B cell (primary cell): ENCODE results near the gene ACP5. TPM values are rescaled to one million over a fixed set of nuclear protein-coding genes. Genes with fewer than 3 reads are reported as not detected.

ENCODE experiments used
- ATAC-seq: fragments of 200-7000 bp; cut with Tn5 transposase; one replicate; pipeline ENCODE4 v1.10.0; 2021; ENCODE audit warnings: low read depth, mild to moderate bottlenecking, moderate number of reproducible peaks, moderate library complexity
- CTCF ChIA-PET: fragments of 350-600 bp; sonication (Branson Sonifier 250); formaldehyde crosslinking; loops from one replicate; lab custom pipeline; 2021; ENCODE audit warnings: antibody characterized with exemption, inconsistent platforms; lab: Charles Lee
- POLR2A ChIA-PET: fragments of 350-600 bp; sonication (Branson Sonifier 250); formaldehyde crosslinking; loops from one replicate; lab custom pipeline; 2021; ENCODE audit warnings: antibody characterized with exemption; lab: Charles Lee
- DNase-seq: peaks from one replicate; pipeline ENCODE4 v3.0.0; 2013
- H2AFZ ChIP-seq: 2 replicates; pipeline ENCODE4 v1.6.1; 2012; ENCODE audit warnings: mild to moderate bottlenecking, low read depth, low read length; ENCODE audit not compliant: insufficient read depth, poor library complexity, severe bottlenecking
- H3K27ac ChIP-seq, 2 donors: 1 replicate in 1 of 2; 2 replicates in 1 of 2; pipeline ENCODE4 v1.5.1; 2012 to 2013; ENCODE audit warnings: low read length in 2 of 2, mild to moderate bottlenecking in 2 of 2, moderate library complexity in 1 of 2
- H3K27me3 ChIP-seq, 4 experiments: fragments of 200-600 bp in 1 of 4; sonication (generic) in 1 of 4; replicated peaks in 1 of 4; 1 replicate in 2 of 4; 2 replicates in 2 of 4; pipeline versions ENCODE4 v1.6.1 to v1.7.0; 2013 to 2016; ENCODE audit warnings: low read length in 3 of 4, mild to moderate bottlenecking in 2 of 4, mixed read lengths in 1 of 4, moderate library complexity in 1 of 4; ENCODE audit not compliant: insufficient read depth in 4 of 4, control insufficient read depth in 3 of 4; ENCODE audit errors: control extremely low read depth in 1 of 4
- H3K36me3 ChIP-seq, 2 experiments: replicated peaks in 1 of 2; 1 replicate in 1 of 2; 2 replicates in 1 of 2; pipeline versions ENCODE4 v1.6.1 to v1.7.1; 2013; ENCODE audit warnings: low read length in 1 of 2; ENCODE audit not compliant: insufficient read depth in 2 of 2, control insufficient read depth in 1 of 2; ENCODE audit errors: control extremely low read depth in 1 of 2, extremely low read depth in 1 of 2
- H3K4me1 ChIP-seq, 2 donors: fragments of 200-600 bp in 1 of 2; sonication (generic) in 1 of 2; 1 replicate in 1 of 2; 2 replicates in 1 of 2; pipeline versions ENCODE4 v1.5.1 to v1.6.1; 2013 to 2017; ENCODE audit warnings: low read length in 2 of 2; ENCODE audit not compliant: control insufficient read depth in 2 of 2, insufficient read depth in 2 of 2
- H3K4me2 ChIP-seq: replicated peaks from 2 replicates; pipeline ENCODE3; 2012; ENCODE audit warnings: mild to moderate bottlenecking, low read depth, low read length; ENCODE audit not compliant: poor library complexity, severe bottlenecking
- H3K4me3 ChIP-seq, 5 experiments: fragments of 200-600 bp in 1 of 5; sonication (generic) in 1 of 5; 1 replicate in 3 of 5; 2 replicates in 2 of 5; pipeline versions ENCODE4 v1.5.1 to v1.7.0; 2011 to 2016; ENCODE audit warnings: low read length in 4 of 5, mild to moderate bottlenecking in 4 of 5, low read depth in 2 of 5, control low read depth in 1 of 5, moderate library complexity in 1 of 5; ENCODE audit not compliant: insufficient read depth in 1 of 5; ENCODE audit errors: control extremely low read depth in 1 of 5, extremely low read depth in 1 of 5
- H3K79me2 ChIP-seq: fragments of 200-600 bp; sonication (generic); one replicate; pipeline ENCODE4 v1.6.0; 2016; ENCODE audit warnings: low read length; ENCODE audit not compliant: control insufficient read depth, insufficient read depth
- H3K9ac ChIP-seq: fragments of 200-600 bp; sonication (generic); 2 replicates; pipeline ENCODE4 v1.6.1; 2017; ENCODE audit warnings: mild to moderate bottlenecking, low read length, moderate library complexity
- H3K9me3 ChIP-seq, 3 donors: one replicate each; pipeline versions ENCODE4 v1.6.1 to v1.7.1; 2013; ENCODE audit warnings: low read length in 2 of 3; ENCODE audit not compliant: control insufficient read depth in 2 of 3, insufficient read depth in 1 of 3; ENCODE audit errors: control extremely low read depth in 1 of 3
- H4K20me1 ChIP-seq: 2 replicates; pipeline ENCODE4 v1.6.0; 2012; ENCODE audit warnings: mild to moderate bottlenecking, low read length; ENCODE audit not compliant: insufficient read depth, control insufficient read depth, poor library complexity, severe bottlenecking
- H3K27ac Mint-ChIP-seq: one replicate; pipeline ENCODE4 v1.8.0; 2021; ENCODE audit warnings: mixed read lengths
- H3K27me3 Mint-ChIP-seq: one replicate; pipeline ENCODE4 v1.8.0; 2021; ENCODE audit warnings: mixed read lengths
- H3K4me1 Mint-ChIP-seq: one replicate; pipeline ENCODE4 v1.8.0; 2021; ENCODE audit warnings: mixed read lengths
- H3K4me3 Mint-ChIP-seq: one replicate; pipeline ENCODE4 v1.8.0; 2021; ENCODE audit warnings: mixed read lengths
- H3K9me3 Mint-ChIP-seq: one replicate; pipeline ENCODE4 v1.8.0; 2022; ENCODE audit warnings: mixed read lengths; ENCODE audit not compliant: insufficient read depth
- CTCF ChIP-seq: fragments of 200-600 bp; IDR thresholded peaks from one replicate; pipeline ENCODE4 v1.8.0; 2022; ENCODE audit warnings: antibody characterized with exemption, mild to moderate bottlenecking
- EZH2 ChIP-seq: IDR thresholded peaks from 2 replicates; pipeline ENCODE4 v1.6.1; 2012; ENCODE audit warnings: borderline replicate concordance, low read depth, mild to moderate bottlenecking, moderate library complexity, low read length; ENCODE audit not compliant: insufficient read depth, poor library complexity, severe bottlenecking
- WGBS: methylation state at CpG from one replicate; pipeline ENCODE4 v1.1.5; 2013; ENCODE audit warnings: missing lambda C conversion rate; ENCODE audit not compliant: insufficient coverage; 5-methylcytosine and 5-hydroxymethylcytosine counted together
- intact Hi-C: fragments of 100-400 bp; cut with micrococcal nuclease; formaldehyde crosslinking; loops from one replicate; pipeline ENCODE4 v1.10.0; 2022
- polyA plus RNA-seq: library from polyadenylated mRNA; depleted of rRNA; stranded (reverse); fragments of >200 nt; gene quantifications from 2 replicates; pipeline ENCODE4 v1.2.3, GENCODE V29; 2012
- total RNA-seq, 2 donors: library from RNA; stranded (reverse); fragments of 120-200 nt in 1 of 2; gene quantifications; 1 replicate in 1 of 2; 2 replicates in 1 of 2; pipeline versions ENCODE4 v1.2.3 to v1.2.4, GENCODE V29; 2013 to 2022

Gene ACP5
- total and polyA plus RNA-seq, 2 donors (not counting 1 experiment from before 2014, with no cell fraction given), result 151 to 169 TPM

DNA sequence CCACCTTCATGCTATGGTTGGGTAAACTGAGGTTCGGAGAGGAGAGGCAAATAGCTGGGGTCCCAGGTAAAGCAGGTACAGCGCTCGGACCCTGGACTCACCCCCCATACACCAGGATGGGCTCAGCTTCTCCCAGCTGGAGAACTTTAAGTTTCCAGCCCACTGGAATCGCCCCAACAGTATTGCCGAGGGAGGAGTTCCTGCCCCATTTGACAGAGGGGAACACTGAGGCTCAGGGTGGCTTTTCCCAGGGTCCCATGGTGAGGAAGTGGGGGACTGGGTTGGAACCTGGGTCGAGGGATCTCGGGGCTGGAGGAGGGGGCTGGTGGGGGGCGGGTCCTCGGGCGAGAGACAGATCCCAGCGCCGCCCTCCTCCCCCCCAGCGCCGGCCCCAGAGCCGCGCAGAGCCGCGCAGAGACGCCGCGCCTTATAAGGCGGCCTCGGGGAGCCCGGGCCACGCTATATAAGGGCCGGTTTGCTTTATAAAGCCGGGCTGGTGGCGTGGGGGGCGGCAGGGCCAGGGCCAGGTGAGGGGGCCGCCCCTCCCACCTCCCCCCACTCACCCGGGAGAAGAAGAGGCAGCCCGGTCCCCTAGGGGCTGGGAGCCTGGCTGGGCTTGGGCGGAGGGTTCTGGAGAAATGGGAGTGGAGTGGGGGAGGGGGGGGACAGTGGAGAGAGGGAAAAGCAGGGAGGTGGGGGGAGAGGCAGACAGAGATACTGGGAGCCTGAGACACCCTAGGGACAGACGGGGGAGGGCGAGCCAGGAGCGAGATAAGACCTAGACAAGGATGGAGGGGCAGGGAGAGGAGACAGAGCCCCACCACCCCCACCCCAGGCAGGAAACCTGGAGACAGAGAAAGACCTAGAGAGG lies 37.7 kb downstream of the ACP5 start:
- Histone ChIP-seq H3K4me1 (peaks cover 20 to 27% of the 10 kb centered on the region in 2 donors), H3K27ac (no peak overlapping the region), H3K4me2 (peak overlapping the region; percentile 25), H3K36me3 (no peaks in the 10 kb centered on the region), H3K9ac (no peak overlapping the region), H2AFZ (no peak overlapping the region), H3K27me3 (peaks cover 0 to 33% (median 12%) of the 10 kb centered on the region in 4 experiments), H3K4me3 (no peak overlapping the region), H4K20me1 (no peaks in the 10 kb centered on the region), H3K79me2 (no peaks in the 10 kb centered on the region), H3K9me3 (no peaks in the 10 kb centered on the region)
- TF ChIP-seq EZH2 (no peak), CTCF (no peak)
- H3K27ac Mint-ChIP-seq, result no peak overlapping the region
- WGBS, result 17% methylated on average over 7 of the region's 36 CpGs
- ATAC-seq (no peak), DNase-seq (no peak)
- H3K4me1 Mint-ChIP-seq, result peaks cover 16% of the 10 kb centered on the region
- ChIA-PET CTCF (interaction anchor here (0.9 kb wide), 1 partner anchor 19 kb away, joined by 4 read pairs; the partner anchor contains the start of gene ELOF1), POLR2A (no interaction called here)
- no peaks in the 10 kb centered on the region for H3K9me3 Mint-ChIP-seq
- H3K27me3 Mint-ChIP-seq, result peaks cover 18% of the 10 kb centered on the region
- intact Hi-C loops, result no loop called here
- H3K4me3 Mint-ChIP-seq, result no peak overlapping the region
